GM18526 (cell line): ENCODE measurements around the gene PRKCZ.

Experiments
- POLR2A ChIP-seq: IDR thresholded peaks from 3 replicates; pipeline ENCODE4 v1.6.1; 2011; ENCODE audit not compliant: insufficient read length; ENCODE audit errors: extremely low read depth

Gene PRKCZ

DNA sequence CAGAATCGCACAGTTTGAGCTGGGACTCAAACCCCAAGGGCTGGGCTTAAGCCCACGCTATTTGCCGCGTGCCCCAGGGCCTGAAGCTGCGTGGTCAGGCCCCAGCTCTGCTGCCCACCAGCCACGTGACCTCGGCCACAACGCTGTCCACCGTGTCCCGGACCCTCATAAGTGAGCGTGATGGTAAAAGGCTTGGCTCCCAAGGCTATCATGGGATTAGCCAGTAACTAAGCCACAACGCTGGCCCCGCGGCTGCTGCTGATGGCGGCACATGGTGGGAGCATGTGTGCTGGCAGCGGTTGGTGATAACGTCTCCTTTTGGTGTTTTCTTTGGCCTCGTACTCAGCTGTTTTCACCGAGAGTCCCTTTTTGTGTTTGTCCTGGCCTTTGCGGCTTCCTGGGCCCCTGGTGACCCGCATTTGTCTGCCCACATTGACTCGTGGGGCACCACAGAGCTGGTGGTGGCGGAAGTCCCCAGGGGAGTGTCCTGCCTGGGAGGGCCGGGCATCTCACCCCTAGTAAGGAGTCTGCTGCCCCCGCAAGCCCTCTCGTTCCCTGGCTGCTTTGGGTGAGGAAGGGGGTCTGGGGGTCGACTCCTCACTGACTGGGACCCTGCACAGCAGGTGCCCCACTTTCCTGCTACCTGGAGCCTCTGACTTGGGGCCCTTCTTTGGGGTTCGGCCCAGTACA, 29.3 kb downstream of the PRKCZ start:
- TF ChIP-seq POLR2A: no peak

DNA sequence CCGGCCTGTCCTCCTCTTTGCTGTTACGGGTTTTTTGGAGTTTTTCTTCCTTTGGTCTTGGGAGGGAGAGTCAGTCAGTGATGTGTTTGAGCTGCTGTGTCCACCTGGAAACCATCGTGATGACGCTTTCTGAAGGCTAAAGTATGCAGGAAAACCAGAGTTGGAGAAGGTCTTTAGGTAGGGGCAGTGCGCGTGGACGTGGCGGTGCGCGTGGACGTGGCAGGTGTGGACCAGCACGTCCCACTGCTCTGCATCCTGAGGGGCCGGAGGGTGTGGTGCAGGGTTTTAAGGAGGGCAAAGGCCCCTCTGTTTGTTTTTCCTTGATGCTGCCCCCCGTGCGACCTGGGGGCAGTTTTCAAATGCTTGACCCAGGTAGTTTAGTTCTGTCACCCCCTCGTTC, 29.9 kb downstream of the PRKCZ start:
- TF ChIP-seq POLR2A: no peak

DNA sequence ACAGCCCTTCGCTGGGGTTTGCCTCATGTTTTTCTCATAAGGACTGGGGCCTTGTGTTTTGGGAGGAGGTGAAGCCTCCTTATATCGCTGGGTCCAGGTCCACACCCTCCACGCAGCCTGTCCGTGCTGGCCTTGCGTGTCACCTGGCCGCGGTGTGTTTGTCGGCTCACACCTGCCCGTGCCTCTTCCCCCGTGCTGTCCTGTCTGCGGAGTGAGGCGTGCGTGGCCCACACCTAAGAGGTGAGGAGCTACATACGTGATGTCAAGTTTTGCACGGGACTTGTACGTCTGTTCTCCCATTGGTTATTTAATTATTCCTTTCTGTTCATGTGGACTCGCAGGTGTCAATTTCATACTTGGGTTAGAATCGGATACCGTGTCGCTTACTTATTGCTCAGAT, 30.7 kb downstream of the PRKCZ start:
- TF ChIP-seq POLR2A: no peak

DNA sequence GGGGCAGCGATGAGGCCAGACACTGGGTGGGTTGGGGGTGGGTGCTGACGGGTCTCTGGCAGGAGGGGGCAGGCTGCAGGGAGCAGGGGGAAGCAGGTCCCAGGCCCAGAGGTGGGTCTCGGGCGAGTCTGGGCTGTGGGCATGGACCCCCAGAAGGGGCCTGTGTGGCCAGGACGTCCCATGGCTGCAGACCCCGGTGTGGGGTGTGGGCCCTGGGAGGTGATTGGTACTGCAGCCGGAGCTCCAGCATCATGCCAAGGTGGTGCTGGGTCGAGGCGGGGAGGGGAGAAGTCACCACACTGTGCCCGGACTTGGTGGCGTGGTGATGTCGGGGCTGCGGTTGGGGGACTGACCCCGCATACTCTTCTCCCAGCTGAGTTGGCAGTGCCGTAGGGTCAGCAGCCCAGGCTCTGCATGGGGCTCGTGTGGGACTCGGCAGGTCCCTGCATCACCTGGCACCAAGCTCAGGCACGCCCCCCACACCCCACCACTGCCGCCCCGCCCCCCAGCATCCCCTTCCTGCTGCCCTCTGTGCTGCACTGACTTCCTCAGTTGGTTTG, 31.2 kb downstream of the PRKCZ start:
- no peak for TF ChIP-seq POLR2A

DNA sequence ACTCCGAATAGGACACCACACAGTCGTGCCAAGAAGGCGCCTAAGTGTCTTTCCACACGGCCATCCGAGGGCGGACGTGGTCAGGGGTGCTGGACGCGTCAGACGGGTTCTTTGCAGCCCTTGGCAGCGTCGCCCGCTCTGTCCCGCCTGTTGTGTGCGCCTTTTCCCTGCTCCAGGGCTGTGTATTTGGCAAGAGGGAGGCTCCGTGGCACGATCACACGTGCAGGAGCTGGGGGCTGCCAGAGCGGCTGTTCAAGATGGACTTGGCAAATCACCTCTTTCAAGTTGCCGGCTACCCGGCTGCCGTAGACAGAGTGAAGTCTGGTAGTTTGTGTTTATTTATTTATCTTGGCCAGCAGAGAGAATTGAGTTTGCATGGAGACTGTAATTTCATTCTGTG, 31.9 kb downstream of the PRKCZ start:
- no peak for TF ChIP-seq POLR2A

DNA sequence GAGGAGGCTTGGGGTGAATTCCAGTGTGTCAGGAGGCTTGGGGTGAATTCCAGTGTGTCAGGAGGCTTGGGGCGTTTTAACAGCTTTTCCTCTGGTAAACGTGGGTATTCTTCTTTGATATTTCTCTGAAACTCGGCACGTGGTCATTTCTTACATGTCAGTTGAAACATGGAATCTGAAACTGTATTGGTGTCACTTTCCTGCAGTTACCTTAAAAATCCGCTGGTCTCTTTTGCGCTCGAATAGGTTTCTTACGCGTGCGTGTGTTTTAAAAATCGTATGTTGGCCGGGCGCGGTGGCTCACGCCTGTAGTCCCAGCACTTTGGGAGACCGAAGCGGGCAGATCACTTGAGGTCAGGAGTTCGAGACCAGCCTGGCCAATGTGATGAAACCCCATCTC, 33.5 kb downstream of the PRKCZ start:
- TF ChIP-seq POLR2A: no peak

DNA sequence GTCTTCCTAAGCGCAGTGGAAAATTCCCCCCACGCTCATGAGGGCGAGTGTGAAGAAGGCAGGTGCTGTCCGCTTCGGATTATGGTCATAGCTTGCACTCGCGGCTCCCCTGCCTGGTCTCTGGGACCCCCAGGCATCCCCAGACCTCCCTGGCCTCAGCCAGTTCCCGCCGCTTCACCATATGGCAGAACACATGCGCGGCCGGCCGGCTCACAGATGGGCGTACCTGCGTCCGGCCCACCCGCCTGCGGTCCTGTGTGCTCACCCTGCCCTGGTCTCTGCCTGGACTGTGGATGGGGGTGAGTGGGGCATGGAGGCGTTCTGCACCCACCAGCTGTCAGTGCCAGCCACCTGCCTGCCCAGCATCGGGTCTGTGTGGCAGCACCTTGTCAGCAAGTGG, 34.1 kb downstream of the PRKCZ start:
- TF ChIP-seq POLR2A: no peak

DNA sequence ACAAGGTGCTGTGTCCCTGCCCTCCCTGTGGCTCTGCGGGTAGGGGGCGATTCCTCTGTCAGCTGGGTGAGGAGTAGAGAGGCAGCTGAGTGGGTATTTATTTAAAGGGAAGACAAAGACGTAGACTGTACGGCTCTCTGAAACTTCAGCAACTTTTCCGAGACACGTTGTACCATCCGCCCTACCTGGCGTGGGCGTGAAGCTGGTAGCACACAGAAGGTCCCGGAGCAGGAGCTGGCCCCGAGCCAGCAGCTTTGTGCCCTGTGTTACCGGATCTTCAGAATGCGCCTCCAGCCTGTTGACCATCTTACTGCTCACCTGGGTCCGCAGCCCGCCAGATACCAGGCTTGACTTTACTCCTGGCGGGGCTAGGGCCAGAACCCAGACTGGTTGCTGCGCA, 34.9 kb downstream of the PRKCZ start:
- TF ChIP-seq POLR2A: no peak

DNA sequence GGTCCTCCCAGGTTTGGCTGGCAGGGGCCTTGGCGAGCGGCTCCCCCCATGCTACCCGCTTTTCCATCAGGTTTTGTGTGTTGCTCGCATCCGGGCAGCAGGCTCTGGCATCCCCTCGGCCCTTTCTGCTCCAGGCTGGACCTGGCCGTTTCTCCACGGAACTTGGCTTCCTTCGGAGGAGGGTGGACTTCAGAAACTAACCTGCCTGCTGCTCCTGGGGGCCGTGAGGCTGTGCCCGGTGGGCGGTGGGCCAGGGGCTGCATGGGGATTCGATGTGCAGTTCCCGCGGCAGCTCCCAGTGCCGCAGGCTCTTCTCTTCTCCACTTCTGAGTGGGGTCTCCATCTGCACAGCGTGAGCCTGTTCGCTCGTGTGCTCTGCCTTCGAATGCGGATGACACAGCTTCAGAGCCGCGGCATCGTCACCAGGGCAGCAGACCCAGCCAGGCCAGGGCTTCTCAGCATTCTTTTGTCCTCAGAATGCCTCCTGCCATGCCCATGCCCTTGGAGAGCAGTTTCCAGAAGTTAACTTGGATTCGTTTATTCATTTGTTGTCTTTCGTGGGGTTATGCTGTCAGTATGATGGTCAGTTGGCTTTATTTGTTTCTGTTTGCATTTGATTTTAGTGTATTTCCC, 36.4 kb downstream of the PRKCZ start:
- no peak for TF ChIP-seq POLR2A

DNA sequence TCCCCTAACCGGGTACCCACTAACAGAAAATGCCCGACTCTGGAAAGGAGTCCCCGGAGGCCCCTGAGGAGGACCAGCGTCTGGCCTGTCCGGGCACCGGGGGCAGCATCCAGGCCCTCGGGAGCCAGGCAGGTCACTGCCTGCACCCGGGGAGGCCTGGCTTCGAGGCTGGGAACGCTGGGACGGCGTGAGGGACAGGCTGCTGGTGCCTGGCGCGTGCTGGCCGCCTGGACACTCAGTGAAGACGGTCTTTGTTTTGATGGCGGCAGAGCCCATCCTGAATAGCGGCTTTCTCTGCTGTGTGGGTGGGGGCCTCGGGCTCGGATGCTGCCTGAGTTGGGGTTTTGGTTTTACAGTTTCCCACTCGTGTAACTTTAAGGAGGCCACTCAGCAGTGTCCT, 37.6 kb downstream of the PRKCZ start:
- no peak for TF ChIP-seq POLR2A

DNA sequence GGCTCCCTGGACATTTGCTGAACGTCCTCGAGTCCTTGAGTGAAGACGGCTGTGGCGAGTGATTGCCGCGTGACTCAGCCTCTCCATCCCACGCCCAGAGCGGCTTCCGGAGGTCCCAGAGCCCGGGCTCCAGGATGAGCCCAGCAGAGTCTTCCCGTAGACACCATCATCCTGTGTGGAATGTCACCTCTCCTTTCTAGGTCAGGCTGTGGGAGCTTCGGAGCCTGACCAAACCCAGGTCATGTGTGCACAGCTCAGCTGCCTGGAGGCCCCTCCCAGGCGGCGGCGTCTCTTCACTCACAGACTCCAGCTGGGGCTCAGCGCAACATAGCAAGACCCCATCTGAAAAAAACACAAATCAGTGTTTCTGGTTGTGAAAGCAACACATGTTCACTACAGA, 38.2 kb downstream of the PRKCZ start:
- TF ChIP-seq POLR2A: no peak

DNA sequence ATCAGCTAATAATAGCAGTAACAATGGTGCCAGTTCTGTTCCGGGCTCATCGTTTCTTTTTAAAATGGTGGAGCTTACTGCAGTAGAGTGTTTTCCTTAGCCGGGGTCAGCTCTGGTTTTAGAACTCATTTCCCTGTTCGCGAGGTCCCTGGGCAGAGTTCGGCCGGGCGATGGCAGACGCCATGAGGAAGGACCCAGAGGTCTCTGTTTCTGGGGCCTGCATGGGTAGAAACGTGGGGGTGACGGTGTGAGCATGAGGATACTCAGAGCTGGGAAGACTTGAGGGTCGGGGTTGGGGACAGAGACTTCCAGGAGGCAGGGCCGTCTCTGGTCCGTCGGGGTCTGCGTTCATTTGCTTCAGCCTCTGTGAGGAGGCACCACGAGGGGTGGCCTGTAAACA, 38.8 kb downstream of the PRKCZ start:
- TF ChIP-seq POLR2A: no peak

DNA sequence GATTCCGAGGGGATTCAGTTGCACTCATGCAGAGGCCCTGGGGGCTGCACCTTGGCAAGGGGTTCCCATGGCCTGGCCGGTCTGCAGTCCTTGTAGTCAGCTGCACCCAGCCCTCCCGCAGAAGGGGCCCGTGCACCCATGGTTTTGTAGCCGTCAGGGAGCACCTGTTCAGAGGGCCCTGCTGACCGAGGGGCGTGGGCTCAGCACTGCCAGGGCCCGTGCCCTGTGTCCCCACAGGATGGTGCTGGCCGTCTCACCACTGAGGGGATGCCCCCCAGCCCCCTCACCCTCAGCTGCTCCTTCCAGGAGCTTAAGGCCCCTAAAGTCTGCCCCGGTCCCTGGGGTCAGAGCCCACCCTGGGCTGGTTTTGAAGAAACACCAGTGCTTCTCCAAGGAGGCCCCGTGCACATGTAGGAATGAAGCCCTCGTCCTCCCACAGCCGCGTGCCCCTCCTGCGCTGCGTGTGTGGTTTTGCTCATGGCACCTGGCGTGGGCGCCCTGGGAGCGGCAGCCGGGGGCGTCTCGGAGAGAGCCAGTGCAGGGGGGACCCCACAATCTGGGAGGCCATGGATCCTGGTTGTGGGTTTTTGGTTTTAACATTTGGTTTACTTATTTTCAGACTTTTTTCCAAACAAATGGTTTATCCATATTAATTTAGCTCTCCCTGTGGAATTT, 40.1 kb downstream of the PRKCZ start:
- no peak for TF ChIP-seq POLR2A

DNA sequence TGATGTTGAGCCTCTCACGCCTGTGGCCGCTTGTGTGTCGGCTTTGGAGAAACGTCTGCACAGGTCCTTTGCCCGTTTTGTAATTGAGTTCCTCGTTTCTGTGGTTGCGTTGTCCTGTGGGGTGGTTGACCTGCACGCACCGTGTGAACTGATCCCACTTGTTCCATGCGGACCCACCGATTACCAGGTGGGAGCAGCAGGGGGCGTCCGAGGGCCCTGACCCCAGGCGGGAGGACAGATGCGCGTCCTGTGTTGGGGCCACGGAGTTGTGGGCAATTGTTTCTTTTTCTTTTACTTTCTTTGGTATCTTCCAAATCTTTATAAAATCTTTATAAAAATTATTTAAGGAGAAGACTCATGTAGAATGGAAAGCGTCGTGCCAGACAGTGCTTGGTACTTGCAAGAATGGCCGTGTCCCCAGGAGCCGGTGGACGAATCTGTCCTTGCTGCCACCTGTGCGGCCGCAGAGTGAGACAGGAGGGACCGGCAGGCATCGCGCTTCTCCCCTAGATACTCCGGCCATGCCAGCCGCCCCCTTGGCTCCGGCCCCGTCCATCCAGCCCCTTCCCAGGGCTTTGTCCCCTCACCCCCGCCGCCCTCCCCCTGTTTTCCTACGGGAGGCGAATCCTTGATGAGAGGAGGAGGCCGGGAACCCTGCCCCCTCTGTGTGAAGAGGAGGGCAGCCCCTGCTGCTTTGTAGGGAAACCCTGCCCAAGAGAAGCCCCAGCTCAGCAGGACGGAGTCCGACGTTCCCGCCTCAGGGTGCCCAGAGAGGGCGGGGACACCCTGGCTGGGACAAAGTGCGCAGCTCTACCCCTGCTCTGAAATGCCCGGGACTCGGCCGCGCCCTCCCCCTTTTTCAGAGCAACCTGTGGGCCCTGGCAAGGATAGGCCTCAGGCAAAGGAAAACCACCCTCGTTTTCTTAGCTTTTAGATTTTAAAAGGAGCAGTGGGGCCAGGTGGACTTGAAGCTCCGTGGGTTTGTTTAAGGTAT, 41.7 kb downstream of the PRKCZ start:
- TF ChIP-seq POLR2A: no peak

DNA sequence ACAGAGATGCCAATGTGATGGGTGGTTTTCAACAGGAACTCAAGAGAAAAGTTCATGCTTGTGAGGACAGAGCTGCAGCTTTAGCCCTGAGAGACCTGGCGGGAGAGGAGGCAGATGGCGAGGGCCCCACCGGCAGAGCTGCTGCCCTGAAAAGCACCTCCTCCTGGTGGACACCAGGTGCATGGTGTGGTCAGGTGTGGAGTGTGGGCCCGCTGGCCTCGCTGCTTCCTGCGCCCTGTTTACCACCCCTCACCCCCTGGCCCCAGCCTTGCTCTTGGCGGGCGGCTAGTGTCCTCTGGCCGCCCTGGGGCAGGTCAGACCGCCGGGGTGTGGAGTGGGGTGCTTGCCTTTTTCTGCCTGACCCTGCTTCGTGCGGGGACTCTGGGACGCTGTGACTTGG, 42.8 kb downstream of the PRKCZ start:
- no peak for TF ChIP-seq POLR2A
